GM23338 (cell line): ENCODE data around the gene RPTOR. TPM values are rescaled to one million over a fixed set of nuclear protein-coding genes. Genes with fewer than 3 reads are reported as not detected.

Experiments
- ATAC-seq: fragments of 200-7000 bp; cut with Tn5 transposase; 3 replicates; pipeline ENCODE4 v1.9.1; 2020
- DNase-seq: peaks from one replicate; pipeline ENCODE4 v3.0.0-alpha.2; 2015; ENCODE audit warnings: low spot score
- H2AFZ ChIP-seq: fragments of 200-600 bp; sonication (generic); 2 replicates; pipeline ENCODE4 v1.8.0; 2016; ENCODE audit warnings: antibody characterized with exemption, mild to moderate bottlenecking, moderate library complexity
- H3F3A ChIP-seq: fragments of 200-600 bp; sonication (generic); replicated peaks from 2 replicates; pipeline ENCODE4 v1.8.0; 2017; ENCODE audit warnings: antibody characterized with exemption, mixed run types, low read depth
- H3K27ac ChIP-seq: fragments of 200-600 bp; sonication (generic); 2 replicates; pipeline ENCODE4 v1.6.1; 2016; ENCODE audit warnings: low read depth
- H3K27me3 ChIP-seq: fragments of 200-600 bp; sonication (generic); 2 replicates; pipeline ENCODE4 v1.8.0; 2016; ENCODE audit warnings: mild to moderate bottlenecking, mixed run types, moderate library complexity; ENCODE audit not compliant: insufficient read depth
- H3K36me3 ChIP-seq: fragments of 200-600 bp; sonication (generic); 2 replicates; pipeline ENCODE4 v1.8.0; 2016; ENCODE audit warnings: mild to moderate bottlenecking; ENCODE audit not compliant: insufficient read depth
- H3K4me1 ChIP-seq: fragments of 200-600 bp; sonication (generic); 2 replicates; pipeline ENCODE4 v1.8.0; 2016; ENCODE audit warnings: mild to moderate bottlenecking, moderate library complexity; ENCODE audit not compliant: insufficient read depth
- H3K4me2 ChIP-seq: fragments of 200-600 bp; sonication (generic); 2 replicates; pipeline ENCODE4 v1.7.1; 2017; ENCODE audit warnings: mixed run types
- H3K4me3 ChIP-seq: fragments of 200-600 bp; sonication (generic); 2 replicates; pipeline ENCODE4 v1.6.1; 2016; ENCODE audit warnings: mixed run types
- H3K79me2 ChIP-seq: fragments of 200-600 bp; sonication (generic); replicated peaks from 2 replicates; pipeline ENCODE4 v1.8.0; 2017; ENCODE audit warnings: mild to moderate bottlenecking; ENCODE audit not compliant: insufficient read depth
- H3K9me2 ChIP-seq: fragments of 200-600 bp; sonication (generic); 2 replicates; pipeline ENCODE4 v1.8.0; 2017; ENCODE audit not compliant: insufficient read depth
- H4K20me1 ChIP-seq: fragments of 200-600 bp; sonication (generic); replicated peaks from 2 replicates; pipeline ENCODE4 v1.8.0; 2017; ENCODE audit warnings: mild to moderate bottlenecking; ENCODE audit not compliant: insufficient read depth
- H3K27ac Mint-ChIP-seq: 2 replicates; pipeline ENCODE4 v1.8.0; 2020; ENCODE audit warnings: inconsistent platforms, mild to moderate bottlenecking, moderate library complexity, mixed read lengths
- H3K27me3 Mint-ChIP-seq: 3 replicates; pipeline ENCODE4 v1.8.0; 2022; ENCODE audit warnings: low read depth, mild to moderate bottlenecking, moderate library complexity, mixed read lengths, inconsistent platforms; ENCODE audit not compliant: insufficient read depth, poor library complexity
- H3K36me3 Mint-ChIP-seq: 3 replicates; pipeline ENCODE4 v1.8.0; 2021; ENCODE audit warnings: low read depth, mild to moderate bottlenecking, inconsistent platforms, moderate library complexity, mixed read lengths
- H3K4me1 Mint-ChIP-seq: 3 replicates; pipeline ENCODE4 v1.8.0; 2020; ENCODE audit warnings: mild to moderate bottlenecking, inconsistent platforms, mixed read lengths
- H3K4me3 Mint-ChIP-seq: 3 replicates; pipeline ENCODE4 v1.8.0; 2021; ENCODE audit warnings: moderate library complexity, mild to moderate bottlenecking, inconsistent platforms, mixed read lengths
- H3K9me3 Mint-ChIP-seq: 3 replicates; pipeline ENCODE4 v1.8.0; 2020; ENCODE audit warnings: moderate library complexity, mild to moderate bottlenecking, inconsistent platforms, mixed read lengths
- CREB1 ChIP-seq: fragments of 250-450 bp; sonication (Bioruptor Pico); IDR thresholded peaks from 2 replicates; pipeline ENCODE4 v1.5.0; 2020; ENCODE audit warnings: low read depth, mild to moderate bottlenecking, moderate library complexity
- CTCF ChIP-seq, 2 experiments: fragments of 200-600 bp in 1 of 2; sonication (generic) in 1 of 2; conservative IDR thresholded peaks; 2 replicates each; pipeline versions ENCODE4 v1.5.1 to v1.6.1; 2016 to 2017; ENCODE audit warnings: antibody characterized with exemption in 2 of 2, low read depth in 2 of 2, mild to moderate bottlenecking in 2 of 2, moderate library complexity in 1 of 2
- ETS1 ChIP-seq: IDR thresholded peaks from 2 replicates; pipeline ENCODE4 v1.6.1; 2016; ENCODE audit warnings: antibody characterized with exemption
- EZH2phosphoT487 ChIP-seq: fragments of 200-600 bp; sonication (generic); IDR thresholded peaks from one replicate; pipeline ENCODE4 v1.8.1; 2018; ENCODE audit warnings: antibody characterized with exemption; ENCODE audit not compliant: unreplicated experiment
- JUNB ChIP-seq: IDR thresholded peaks from one replicate; pipeline ENCODE4 v1.6.1; 2016; ENCODE audit warnings: antibody characterized with exemption; ENCODE audit not compliant: unreplicated experiment
- NANOG ChIP-seq: IDR thresholded peaks from 2 replicates; pipeline ENCODE4 v1.6.1; 2016; ENCODE audit warnings: antibody characterized with exemption, borderline replicate concordance
- POLR2AphosphoS5 ChIP-seq: IDR thresholded peaks from 2 replicates; pipeline ENCODE4 v1.6.1; 2016; ENCODE audit warnings: antibody characterized with exemption, low read depth
- STAT1 ChIP-seq: IDR thresholded peaks from one replicate; pipeline ENCODE4 v1.6.1; 2016; ENCODE audit warnings: antibody characterized with exemption; ENCODE audit not compliant: unreplicated experiment
- ZNF114 ChIP-seq: fragments of 250-450 bp; sonication (Bioruptor Pico); IDR thresholded peaks from 2 replicates; pipeline ENCODE4 v1.5.0; 2020; ENCODE audit warnings: mild to moderate bottlenecking, moderate library complexity
- ZNF331 ChIP-seq: fragments of 250-450 bp; sonication (Bioruptor Pico); IDR thresholded peaks from 2 replicates; pipeline ENCODE4 v1.5.0; 2020; ENCODE audit warnings: low read depth, mild to moderate bottlenecking, moderate library complexity
- polyA plus RNA-seq: library from polyadenylated mRNA; unstranded; fragments of >200 nt; fragmentation: Nextera tagmentation; extraction: Ambion mirVana; gene quantifications from 2 replicates; pipeline ENCODE4 v1.2.1, GENCODE V29; 2016
- total RNA-seq: library from RNA; depleted of rRNA; stranded (reverse); fragments of >200 nt; shearing (Covaris generic); gene quantifications from 2 replicates; pipeline ENCODE4 v1.2.3, GENCODE V29; 2014
- TF ChIP-seq, protein P1 (sequence below): IDR thresholded peaks from one replicate; pipeline ENCODE4 v1.6.1; 2018; ENCODE audit warnings: antibody characterized with exemption; ENCODE audit not compliant: unreplicated experiment

The RPTOR gene
- total and polyA plus RNA-seq, 2 experiments from 2014 or later = 9.5 to 38.0 TPM

DNA sequence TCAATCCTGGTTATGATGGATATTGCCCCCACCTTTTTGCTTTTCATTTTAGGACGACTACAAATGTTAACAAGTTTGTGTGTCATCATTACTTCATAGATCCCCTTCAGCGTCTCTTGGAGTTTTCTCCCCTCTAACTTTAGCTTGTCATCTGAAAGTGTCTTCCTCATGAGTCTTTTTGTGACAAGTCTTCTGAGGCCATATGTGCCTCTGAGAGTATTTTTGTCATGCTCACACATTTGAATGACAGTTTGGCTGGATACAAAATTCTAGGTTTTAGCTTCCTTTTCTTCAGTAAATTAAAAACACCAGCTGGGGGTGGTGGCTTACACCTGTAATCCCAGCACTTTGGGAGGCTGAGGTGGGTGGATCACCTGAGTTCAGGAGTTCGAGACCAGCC, 243.2 kb downstream of the RPTOR start (continued):
- TF ChIP-seq, protein P1, sequence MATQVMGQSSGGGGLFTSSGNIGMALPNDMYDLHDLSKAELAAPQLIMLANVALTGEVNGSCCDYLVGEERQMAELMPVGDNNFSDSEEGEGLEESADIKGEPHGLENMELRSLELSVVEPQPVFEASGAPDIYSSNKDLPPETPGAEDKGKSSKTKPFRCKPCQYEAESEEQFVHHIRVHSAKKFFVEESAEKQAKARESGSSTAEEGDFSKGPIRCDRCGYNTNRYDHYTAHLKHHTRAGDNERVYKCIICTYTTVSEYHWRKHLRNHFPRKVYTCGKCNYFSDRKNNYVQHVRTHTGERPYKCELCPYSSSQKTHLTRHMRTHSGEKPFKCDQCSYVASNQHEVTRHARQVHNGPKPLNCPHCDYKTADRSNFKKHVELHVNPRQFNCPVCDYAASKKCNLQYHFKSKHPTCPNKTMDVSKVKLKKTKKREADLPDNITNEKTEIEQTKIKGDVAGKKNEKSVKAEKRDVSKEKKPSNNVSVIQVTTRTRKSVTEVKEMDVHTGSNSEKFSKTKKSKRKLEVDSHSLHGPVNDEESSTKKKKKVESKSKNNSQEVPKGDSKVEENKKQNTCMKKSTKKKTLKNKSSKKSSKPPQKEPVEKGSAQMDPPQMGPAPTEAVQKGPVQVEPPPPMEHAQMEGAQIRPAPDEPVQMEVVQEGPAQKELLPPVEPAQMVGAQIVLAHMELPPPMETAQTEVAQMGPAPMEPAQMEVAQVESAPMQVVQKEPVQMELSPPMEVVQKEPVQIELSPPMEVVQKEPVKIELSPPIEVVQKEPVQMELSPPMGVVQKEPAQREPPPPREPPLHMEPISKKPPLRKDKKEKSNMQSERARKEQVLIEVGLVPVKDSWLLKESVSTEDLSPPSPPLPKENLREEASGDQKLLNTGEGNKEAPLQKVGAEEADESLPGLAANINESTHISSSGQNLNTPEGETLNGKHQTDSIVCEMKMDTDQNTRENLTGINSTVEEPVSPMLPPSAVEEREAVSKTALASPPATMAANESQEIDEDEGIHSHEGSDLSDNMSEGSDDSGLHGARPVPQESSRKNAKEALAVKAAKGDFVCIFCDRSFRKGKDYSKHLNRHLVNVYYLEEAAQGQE = no peak
- no peak for TF ChIP-seq ETS1
- no peak for TF ChIP-seq JUNB

GRCh38 chr17:80789356-80789902, 244.8 kb downstream of the RPTOR start:
- H3K27ac Mint-ChIP-seq = peak overlapping the region; percentile 69; the same call in 1 of the 2 replicates
- peaks cover 2% of the 10 kb centered on the region for H3K27me3 Mint-ChIP-seq
- Histone ChIP-seq H3K4me2 (no peak overlapping the region), H3K27me3 (no peaks in the 10 kb centered on the region), H3K27ac (no peak overlapping the region), H3K79me2 (peaks cover 7% of the 10 kb centered on the region), H3K4me3 (no peak overlapping the region), H4K20me1 (peaks cover 11% of the 10 kb centered on the region; the same call in 1 of the 2 replicates), H3K4me1 (no peaks in the 10 kb centered on the region), H3F3A (no peaks in the 10 kb centered on the region), H3K9me2 (no peaks in the 10 kb centered on the region), H2AFZ (no peak overlapping the region), H3K36me3 (no peaks in the 10 kb centered on the region; the same call in 1 of the 2 replicates)
- no peak for ATAC-seq
- H3K4me3 Mint-ChIP-seq = no peak overlapping the region
- no peak for DNase-seq
- no peaks in the 10 kb centered on the region for H3K9me3 Mint-ChIP-seq
- peaks cover 33% of the 10 kb centered on the region for H3K4me1 Mint-ChIP-seq
- no peaks in the 10 kb centered on the region for H3K36me3 Mint-ChIP-seq
- TF ChIP-seq CREB1 (CRISPR knock-in tag) (no peak), JUNB (no peak), STAT1 (no peak), ZNF114 (CRISPR knock-in tag) (no peak), NANOG (no peak), POLR2AphosphoS5 (no peak), CTCF (conservative IDR thresholded peaks at IDR 0.05; ENCODE audit: low read depth in 2 of 2) (no peak), ZNF331 (CRISPR knock-in tag) (no peak), EZH2phosphoT487 (no peak), ETS1 (no peak)
